ENCODE results near the gene PTX4. TPM values are rescaled to one million over a fixed set of nuclear protein-coding genes. Genes with fewer than 3 reads are reported as not detected.

Gene PTX4
- total and polyA plus RNA-seq, 2 donors (not counting 3 experiments of a cell fraction or from before 2014, with no cell fraction given) = 0.31 TPM; not detected in 1

- Histone ChIP-seq H3K4me2 (ENCODE audit: insufficient read depth, low read length) (no peak overlapping the region), H3K4me1 (ENCODE audit: control insufficient read depth, extremely low read depth, insufficient read depth, low read length) (peaks cover 38% of the 10 kb centered on the region), H2AFZ (ENCODE audit: low read depth, low read length) (no peak overlapping the region), H3K36me3 (ENCODE audit: control insufficient read depth in 2 of 2, extremely low read depth in 1 of 2, insufficient read depth in 2 of 2, low read length in 2 of 2) (peaks cover 6 to 40% of the 10 kb centered on the region in 2 experiments), H3K4me3 (replicated peaks in 1 of 3; ENCODE audit: insufficient read depth in 1 of 3, low read depth in 1 of 3, low read length in 3 of 3) (no peak overlapping the region), H3K9ac (replicated peaks; ENCODE audit: extremely low read depth, insufficient read depth, low read length) (no peak overlapping the region), H3K79me2 (ENCODE audit: control insufficient read depth, insufficient read depth, low read length) (peaks cover 47% of the 10 kb centered on the region), H3K27ac (ENCODE audit: insufficient read depth, low read depth, low read length) (no peak overlapping the region), H3K27me3 (ENCODE audit: control insufficient read depth in 2 of 2, insufficient read depth in 2 of 2, low read length in 2 of 2) (no peaks in the 10 kb centered on the region), H4K20me1 (replicated peaks; ENCODE audit: control insufficient read depth, extremely low read depth, insufficient read depth, low read length) (no peaks in the 10 kb centered on the region), H3K9me3 (replicated peaks; ENCODE audit: control insufficient read depth, insufficient read depth, low read length) (no peaks in the 10 kb centered on the region), H3K9me1 (replicated peaks; ENCODE audit: control insufficient read depth, extremely low read depth, insufficient read depth, low read length) (no peaks in the 10 kb centered on the region)
- no TSS peak for BruUV-seq (replicated peaks)
- no peak for FAIRE-seq
- no peak for DNase-seq (ENCODE audit: low read depth, low spot score)
- TF ChIP-seq, protein P1, sequence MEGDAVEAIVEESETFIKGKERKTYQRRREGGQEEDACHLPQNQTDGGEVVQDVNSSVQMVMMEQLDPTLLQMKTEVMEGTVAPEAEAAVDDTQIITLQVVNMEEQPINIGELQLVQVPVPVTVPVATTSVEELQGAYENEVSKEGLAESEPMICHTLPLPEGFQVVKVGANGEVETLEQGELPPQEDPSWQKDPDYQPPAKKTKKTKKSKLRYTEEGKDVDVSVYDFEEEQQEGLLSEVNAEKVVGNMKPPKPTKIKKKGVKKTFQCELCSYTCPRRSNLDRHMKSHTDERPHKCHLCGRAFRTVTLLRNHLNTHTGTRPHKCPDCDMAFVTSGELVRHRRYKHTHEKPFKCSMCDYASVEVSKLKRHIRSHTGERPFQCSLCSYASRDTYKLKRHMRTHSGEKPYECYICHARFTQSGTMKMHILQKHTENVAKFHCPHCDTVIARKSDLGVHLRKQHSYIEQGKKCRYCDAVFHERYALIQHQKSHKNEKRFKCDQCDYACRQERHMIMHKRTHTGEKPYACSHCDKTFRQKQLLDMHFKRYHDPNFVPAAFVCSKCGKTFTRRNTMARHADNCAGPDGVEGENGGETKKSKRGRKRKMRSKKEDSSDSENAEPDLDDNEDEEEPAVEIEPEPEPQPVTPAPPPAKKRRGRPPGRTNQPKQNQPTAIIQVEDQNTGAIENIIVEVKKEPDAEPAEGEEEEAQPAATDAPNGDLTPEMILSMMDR (IDR thresholded peaks at IDR 0.05; ENCODE audit: extremely low read depth in 1 of 2, insufficient read depth in 1 of 2, low read depth in 1 of 2, low read length in 2 of 2) = no peak
- no peak for TF ChIP-seq MYC (IDR thresholded peaks at IDR 0.05; ENCODE audit: low read depth, low read length)
- TF ChIP-seq POLR2AphosphoS5 (IDR thresholded peaks at IDR 0.05; ENCODE audit: insufficient read depth, low read depth, low read length) = no peak
- no peak for TF ChIP-seq EZH2 (IDR thresholded peaks at IDR 0.05; ENCODE audit: borderline replicate concordance, low read depth, low read length, severe bottlenecking)
- TF ChIP-seq JUN (IDR thresholded peaks at IDR 0.05; ENCODE audit: borderline replicate concordance, insufficient read depth, insufficient read length, low read depth) = no peak
- TF ChIP-seq FOS (IDR thresholded peaks at IDR 0.05; ENCODE audit: borderline replicate concordance, insufficient read depth, low read length) = no peak
- TF ChIP-seq MAX (IDR thresholded peaks at IDR 0.05; ENCODE audit: insufficient read depth, insufficient read length) = no peak
- TF ChIP-seq GATA2 (IDR thresholded peaks at IDR 0.05; ENCODE audit: insufficient read depth, insufficient read length, low read depth, low read length) = no peak
- no peak for TF ChIP-seq POLR2A (IDR thresholded peaks at IDR 0.05; ENCODE audit: low read depth, low read length)
- POLR2A ChIA-PET = no interaction called here
- CTCF ChIA-PET = interaction anchor here (0.6 to 1.8 kb wide), 3 partner anchors 11 to 44 kb away, joined by 4 to 9 read pairs (median 6); no protein-coding TSS in a partner anchor
- intact Hi-C loops (cut with micrococcal nuclease) (no loop called here), dilution Hi-C loops (cut with MboI; ENCODE audit: extremely low pct_ligation_motif_present, low sequenced_read_pairs) (no loop called here)
These were observed 49.1 kb upstream of the PTX4 start for GRCh38 chr16:1537763-1538289.

All from endothelial cell of umbilical vein (primary cell).